HEK293T (cell line): Measurements from ENCODE around the gene ADORA3.

Experiments used
- BHLHE40 ChIP-seq: fragments of 450-650 bp; IDR thresholded peaks from 2 replicates; pipeline ENCODE4 v1.6.1; 2016; ENCODE audit warnings: mild to moderate bottlenecking, moderate library complexity, borderline replicate concordance
- ELF4 ChIP-seq: fragments of 450-650 bp; IDR thresholded peaks from 2 replicates; pipeline ENCODE4 v1.6.1; 2017; ENCODE audit warnings: antibody characterized with exemption
- FOXA1 ChIP-seq: fragments of 450-650 bp; IDR thresholded peaks from 2 replicates; pipeline ENCODE4 v1.6.1; 2016; ENCODE audit warnings: mild to moderate bottlenecking
- FOXK2 ChIP-seq: fragments of 450-650 bp; IDR thresholded peaks from 2 replicates; pipeline ENCODE4 v1.6.1; 2016; ENCODE audit warnings: mild to moderate bottlenecking
- FOXM1 ChIP-seq: fragments of 450-650 bp; IDR thresholded peaks from 2 replicates; pipeline ENCODE4 v1.6.1; 2017; ENCODE audit warnings: mild to moderate bottlenecking, borderline replicate concordance
- LEF1 ChIP-seq: fragments of 450-650 bp; IDR thresholded peaks from 2 replicates; pipeline ENCODE4 v1.6.1; 2017; ENCODE audit warnings: mild to moderate bottlenecking, borderline replicate concordance
- SP1 ChIP-seq: fragments of 450-650 bp; IDR thresholded peaks from 2 replicates; pipeline ENCODE4 v1.6.1; 2017
- SUZ12 ChIP-seq: fragments of 450-650 bp; IDR thresholded peaks from 2 replicates; pipeline ENCODE4 v1.6.1; 2016; ENCODE audit warnings: mild to moderate bottlenecking
- TARDBP ChIP-seq: fragments of 450-650 bp; IDR thresholded peaks from 2 replicates; pipeline ENCODE4 v1.6.1; 2016
- TF ChIP-seq, protein P1 (sequence below): fragments of 450-650 bp; IDR thresholded peaks from 2 replicates; pipeline ENCODE4 v1.6.1; 2016

DNA sequence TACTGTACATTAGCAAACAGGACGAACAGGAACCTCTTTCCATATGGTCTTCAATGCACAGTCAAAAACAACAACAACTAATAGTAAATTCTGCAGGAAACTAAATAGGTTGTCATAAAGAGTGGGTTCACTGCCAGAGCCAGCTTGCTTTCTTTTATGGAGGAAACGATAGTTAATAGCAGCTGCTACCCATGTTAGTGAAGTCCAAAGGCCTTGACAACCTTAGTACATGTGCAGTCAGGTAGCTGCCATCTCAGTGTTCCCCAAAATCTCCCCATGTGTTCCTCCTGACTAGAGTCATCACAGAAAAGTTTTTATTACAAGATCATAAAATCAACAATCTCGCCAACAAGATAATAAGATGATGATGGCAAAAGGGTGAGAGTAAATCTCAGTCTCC lies 16.6 kb upstream of the ADORA3 start:
- TF ChIP-seq FOXK2 (no peak), FOXA1 (no peak), LEF1 (no peak), TARDBP (no peak), BHLHE40 (no peak), FOXM1 (no peak), SP1 (no peak), ELF4 (no peak), SUZ12 (no peak)
- TF ChIP-seq, protein P1, sequence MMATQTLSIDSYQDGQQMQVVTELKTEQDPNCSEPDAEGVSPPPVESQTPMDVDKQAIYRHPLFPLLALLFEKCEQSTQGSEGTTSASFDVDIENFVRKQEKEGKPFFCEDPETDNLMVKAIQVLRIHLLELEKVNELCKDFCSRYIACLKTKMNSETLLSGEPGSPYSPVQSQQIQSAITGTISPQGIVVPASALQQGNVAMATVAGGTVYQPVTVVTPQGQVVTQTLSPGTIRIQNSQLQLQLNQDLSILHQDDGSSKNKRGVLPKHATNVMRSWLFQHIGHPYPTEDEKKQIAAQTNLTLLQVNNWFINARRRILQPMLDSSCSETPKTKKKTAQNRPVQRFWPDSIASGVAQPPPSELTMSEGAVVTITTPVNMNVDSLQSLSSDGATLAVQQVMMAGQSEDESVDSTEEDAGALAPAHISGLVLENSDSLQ = no peak
